HG02763 (cell line): ENCODE measurements around the gene DOK3.
"Not testable (repeated sequence)": the region's sequence is repeated elsewhere in the genome, so short reads cannot be mapped to it uniquely, and the experiment has no call there.

ENCODE experiments used
- ATAC-seq: cut with Tn5 transposase; IDR thresholded peaks from one replicate; pipeline ENCODE4 v1.9.1; 2021; ENCODE audit warnings: mild to moderate bottlenecking, moderate library complexity; ENCODE audit not compliant: unreplicated experiment

DOK3 gene

GRCh38 chr5:177498013-177498787, 11.4 kb downstream of the DOK3 start:
- no peak for ATAC-seq

GRCh38 chr5:177497292-177498012, 12.2 kb downstream of the DOK3 start, which contains the start of gene PDLIM7:
Gene PDLIM7, minus strand, starts transcription at chr5:177497604. Its CDS starts 1,092 bp downstream, at chr5:177496512.
- ATAC-seq: peak; percentile 71

- no peak for ATAC-seq
Observed at GRCh38 chr5:177496727-177497291, 12.8 kb downstream of the DOK3 start.

- no peak for ATAC-seq
Observed at GRCh38 chr5:177496070-177496726, 13.4 kb downstream of the DOK3 start.

GRCh38 chr5:177495243-177496060, 14.2 kb downstream of the DOK3 start:
- ATAC-seq: no peak

- no peak for ATAC-seq
Observed at GRCh38 chr5:177494346-177495195, 15.1 kb downstream of the DOK3 start.

GRCh38 chr5:177493795-177494345, 15.8 kb downstream of the DOK3 start:
- ATAC-seq: no peak

GRCh38 chr5:177492841-177493240, 16.8 kb downstream of the DOK3 start:
- ATAC-seq: no peak

GRCh38 chr5:177491983-177492746, 17.5 kb downstream of the DOK3 start:
- no peak for ATAC-seq

GRCh38 chr5:177491429-177491945, 18.1 kb downstream of the DOK3 start:
- no peak for ATAC-seq

- ATAC-seq: no peak
Observed at GRCh38 chr5:177490992-177491391, 18.6 kb downstream of the DOK3 start.

GRCh38 chr5:177490311-177490991, 19.2 kb downstream of the DOK3 start:
- ATAC-seq: no peak

GRCh38 chr5:177489119-177489716, 20.4 kb downstream of the DOK3 start:
- no peak for ATAC-seq

- ATAC-seq: no peak
Observed at GRCh38 chr5:177487975-177488374, 21.7 kb downstream of the DOK3 start.

GRCh38 chr5:177487144-177487543, 22.5 kb downstream of the DOK3 start:
- no peak for ATAC-seq

GRCh38 chr5:177486256-177486655, 23.4 kb downstream of the DOK3 start:
- ATAC-seq: no peak

- not testable (repeated sequence) for ATAC-seq
Observed at GRCh38 chr5:177485753-177486152, 23.9 kb downstream of the DOK3 start.
